CD4-positive, CD25-positive, alpha-beta regulatory T cell (primary cell): ENCODE data around the gene ACBD7. TPM values are rescaled to one million over a fixed set of nuclear protein-coding genes. Genes with fewer than 3 reads are reported as not detected.

ENCODE experiments used
- ATAC-seq, 2 donors: fragments of 150-1000 bp; cut with Tn5 transposase; one replicate each; pipeline ENCODE4 v1.10.0; 2021; ENCODE audit warnings: low read depth in 2 of 2, moderate number of reproducible peaks in 2 of 2, moderate library complexity in 1 of 2
- DNase-seq, 3 donors: peaks; one replicate each; pipeline versions ENCODE4 v3.0.0 to v3.0.0-alpha.2; 2012 to 2022; ENCODE audit warnings: mixed read lengths in 1 of 3
- H3K27ac ChIP-seq: one replicate; pipeline ENCODE4 v1.7.0; 2013; ENCODE audit warnings: mild to moderate bottlenecking, low read length; ENCODE audit not compliant: insufficient read depth, poor library complexity, severe bottlenecking
- H3K27me3 ChIP-seq: one replicate; pipeline ENCODE4 v1.7.0; 2013; ENCODE audit warnings: low read length; ENCODE audit not compliant: control insufficient read depth, insufficient read depth
- H3K36me3 ChIP-seq: one replicate; pipeline ENCODE4 v1.7.0; 2013; ENCODE audit warnings: mild to moderate bottlenecking, low read length, moderate library complexity; ENCODE audit not compliant: control insufficient read depth, insufficient read depth
- H3K4me1 ChIP-seq: 2 replicates; pipeline ENCODE4 v1.7.0; 2013; ENCODE audit warnings: mild to moderate bottlenecking, low read length; ENCODE audit not compliant: insufficient read depth, control insufficient read depth, poor library complexity, severe bottlenecking
- H3K4me3 ChIP-seq: one replicate; pipeline ENCODE4 v1.7.0; 2013; ENCODE audit warnings: low read depth, mild to moderate bottlenecking, low read length, moderate library complexity
- H3K9me3 ChIP-seq, 2 experiments: 1 replicate in 1 of 2; 2 replicates in 1 of 2; pipeline ENCODE4 v1.7.0; 2013; ENCODE audit warnings: low read length in 2 of 2, mild to moderate bottlenecking in 1 of 2, moderate library complexity in 1 of 2; ENCODE audit not compliant: control insufficient read depth in 2 of 2
- H3K27ac Mint-ChIP-seq, 3 donors: one replicate each; pipeline ENCODE4 v1.8.0; 2020 to 2022; ENCODE audit warnings: mild to moderate bottlenecking in 3 of 3, mixed read lengths in 3 of 3, moderate library complexity in 2 of 3
- H3K27me3 Mint-ChIP-seq: one replicate; pipeline ENCODE4 v1.8.0; 2022; ENCODE audit warnings: mild to moderate bottlenecking, mixed read lengths
- H3K36me3 Mint-ChIP-seq: one replicate; pipeline ENCODE4 v1.8.0; 2020; ENCODE audit warnings: mixed read lengths
- H3K4me1 Mint-ChIP-seq, 4 donors: one replicate each; pipeline ENCODE4 v1.8.0; 2020 to 2022; ENCODE audit warnings: mixed read lengths in 4 of 4, mild to moderate bottlenecking in 1 of 4
- H3K4me3 Mint-ChIP-seq, 4 donors: one replicate each; pipeline ENCODE4 v1.8.0; 2020 to 2022; ENCODE audit warnings: mild to moderate bottlenecking in 4 of 4, mixed read lengths in 4 of 4, moderate library complexity in 3 of 4
- H3K9me3 Mint-ChIP-seq, 7 donors: one replicate each; pipeline ENCODE4 v1.8.0; 2020 to 2022; ENCODE audit warnings: mixed read lengths in 7 of 7, mild to moderate bottlenecking in 3 of 7, moderate library complexity in 2 of 7
- polyA plus RNA-seq, 4 donors: library from polyadenylated mRNA; unstranded; fragments of 300-500 nt; fragmentation: Illumina TruSeq; gene quantifications; one replicate each; pipeline ENCODE4 v1.2.3, GENCODE V29; 2021
- total RNA-seq: library from RNA; stranded (reverse); gene quantifications from one replicate; pipeline ENCODE4 v1.2.3, GENCODE V29; 2022

ACBD7 gene
- total and polyA plus RNA-seq, 5 donors from 2014 or later: 0.25 to 0.49 (median 0.39) TPM; not detected in 2

- Mint-ChIP-seq H3K27me3 (peaks cover 11% of the 10 kb centered on the region), H3K36me3 (no peaks in the 10 kb centered on the region), H3K27ac (no peak overlapping the region), H3K9me3 (peaks cover 0 to 1% (median 0%) of the 10 kb centered on the region in 7 donors), H3K4me1 (peaks cover 0 to 6% (median 0%) of the 10 kb centered on the region in 4 donors), H3K4me3 (peak overlapping the region in 3 of 4 donors; percentile 14 to 50 (median 16))
- DNase-seq: peak in 2 of 3 donors; percentile 21 to 58
- Histone ChIP-seq H3K27ac (no peak overlapping the region), H3K4me3 (peak overlapping the region; percentile 73), H3K4me1 (peaks cover 11% of the 10 kb centered on the region), H3K36me3 (no peaks in the 10 kb centered on the region), H3K9me3 (no peaks in the 10 kb centered on the region), H3K27me3 (no peaks in the 10 kb centered on the region)
- no peak for ATAC-seq
Measured at GRCh38 chr10:15084502-15084922, 4.1 kb downstream of the ACBD7 start.

GRCh38 chr10:15083674-15084501 is 4.7 kb downstream of the ACBD7 start:
- Mint-ChIP-seq H3K9me3 (peaks cover 0 to 1% (median 0%) of the 10 kb centered on the region in 7 donors), H3K36me3 (no peaks in the 10 kb centered on the region), H3K4me1 (peaks cover 0 to 6% (median 0%) of the 10 kb centered on the region in 4 donors), H3K27ac (no peak overlapping the region), H3K27me3 (peaks cover 11% of the 10 kb centered on the region), H3K4me3 (peak overlapping the region in 3 of 4 donors; percentile 14 to 50 (median 16))
- Histone ChIP-seq H3K27ac (no peak overlapping the region), H3K4me1 (peaks cover 10% of the 10 kb centered on the region), H3K4me3 (peak overlapping the region; percentile 73), H3K9me3 (no peaks in the 10 kb centered on the region), H3K27me3 (no peaks in the 10 kb centered on the region), H3K36me3 (no peaks in the 10 kb centered on the region)
- ATAC-seq (no peak), DNase-seq (no peak)

- Histone ChIP-seq H3K27ac (no peak overlapping the region), H3K4me3 (no peak overlapping the region), H3K4me1 (no peaks in the 10 kb centered on the region), H3K9me3 (no peaks in the 10 kb centered on the region), H3K27me3 (peaks cover 2% of the 10 kb centered on the region), H3K36me3 (no peaks in the 10 kb centered on the region)
- H3K27ac Mint-ChIP-seq: no peak overlapping the region
- H3K36me3 Mint-ChIP-seq: no peaks in the 10 kb centered on the region
- H3K27me3 Mint-ChIP-seq: peaks cover 15% of the 10 kb centered on the region
- ATAC-seq: no peak
- no peak overlapping the region for H3K4me3 Mint-ChIP-seq
- H3K9me3 Mint-ChIP-seq: no peaks in the 10 kb centered on the region
- no peak for DNase-seq
- H3K4me1 Mint-ChIP-seq: no peaks in the 10 kb centered on the region
Measured at GRCh38 chr10:15075421-15075820, 13.2 kb downstream of the ACBD7 start.

DNA sequence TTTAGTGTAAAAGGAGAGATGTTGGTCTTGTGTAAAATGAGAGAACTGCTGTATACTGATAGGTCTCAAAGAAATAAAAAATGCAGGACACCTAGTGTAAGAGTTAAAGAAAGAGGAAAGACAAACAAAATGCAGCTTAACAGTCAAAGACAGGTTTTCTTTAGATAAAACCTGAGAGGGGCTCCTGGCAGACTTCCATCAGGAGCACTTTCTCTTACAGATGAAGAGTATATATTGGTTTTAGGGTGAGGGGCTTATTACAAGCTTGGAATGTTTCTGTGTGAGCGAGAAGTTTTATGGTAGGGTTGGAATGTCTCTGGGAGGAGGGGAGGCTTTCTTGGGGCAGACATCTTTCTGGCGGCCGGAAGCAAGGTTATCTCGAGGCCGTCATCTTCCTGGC is 16.2 kb downstream of the ACBD7 start:
- Histone ChIP-seq H3K9me3 (no peaks in the 10 kb centered on the region), H3K27ac (no peak overlapping the region), H3K36me3 (no peaks in the 10 kb centered on the region), H3K4me1 (no peaks in the 10 kb centered on the region), H3K4me3 (no peak overlapping the region), H3K27me3 (peaks cover 4% of the 10 kb centered on the region)
- H3K4me3 Mint-ChIP-seq: no peak overlapping the region
- H3K27ac Mint-ChIP-seq: no peak overlapping the region
- peaks cover 11% of the 10 kb centered on the region for H3K27me3 Mint-ChIP-seq
- ATAC-seq: no peak
- peaks cover 0 to 7% (median 0%) of the 10 kb centered on the region in 7 donors for H3K9me3 Mint-ChIP-seq
- H3K36me3 Mint-ChIP-seq: no peaks in the 10 kb centered on the region
- H3K4me1 Mint-ChIP-seq: peaks cover 0 to 6% (median 0%) of the 10 kb centered on the region in 4 donors
- no peak for DNase-seq

- Histone ChIP-seq H3K27me3 (peaks cover 6% of the 10 kb centered on the region), H3K36me3 (no peaks in the 10 kb centered on the region), H3K4me1 (no peaks in the 10 kb centered on the region), H3K9me3 (no peaks in the 10 kb centered on the region), H3K4me3 (no peak overlapping the region), H3K27ac (no peak overlapping the region)
- ATAC-seq (no peak), DNase-seq (no peak)
- Mint-ChIP-seq H3K27ac (no peak overlapping the region), H3K9me3 (peaks cover 0 to 10% (median 0%) of the 10 kb centered on the region in 7 donors), H3K4me1 (peaks cover 0 to 6% (median 0%) of the 10 kb centered on the region in 4 donors), H3K36me3 (no peaks in the 10 kb centered on the region), H3K27me3 (peaks cover 18% of the 10 kb centered on the region), H3K4me3 (no peak overlapping the region)
Measured at GRCh38 chr10:15069230-15069629, 19.3 kb downstream of the ACBD7 start.

DNA sequence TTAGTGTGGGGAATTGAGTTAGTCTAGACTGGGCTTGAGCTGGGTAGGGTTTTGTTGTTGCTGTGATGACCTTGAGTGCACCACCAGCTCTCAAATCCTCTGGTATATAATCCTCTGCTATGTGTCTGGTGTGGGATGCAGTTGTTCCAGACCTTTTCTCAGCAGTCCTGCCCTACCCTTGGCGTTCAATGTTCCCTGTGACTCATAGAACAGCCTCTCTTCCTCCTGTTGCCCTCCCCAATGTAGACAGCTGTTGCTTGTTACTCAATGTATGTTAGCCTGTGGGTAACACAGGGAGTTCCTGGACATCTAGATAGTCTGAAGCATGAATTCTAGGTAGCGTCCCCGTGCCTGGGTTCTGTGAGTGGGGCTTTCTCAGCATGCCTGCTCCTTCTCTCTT is 19.8 kb downstream of the ACBD7 start:
- peaks cover 0 to 10% (median 0%) of the 10 kb centered on the region in 7 donors for H3K9me3 Mint-ChIP-seq
- H3K4me1 ChIP-seq: no peaks in the 10 kb centered on the region
- no peak overlapping the region for H3K4me3 ChIP-seq
- peaks cover 6% of the 10 kb centered on the region for H3K27me3 ChIP-seq
- H3K27me3 Mint-ChIP-seq: peaks cover 18% of the 10 kb centered on the region
- H3K27ac Mint-ChIP-seq: no peak overlapping the region
- H3K4me1 Mint-ChIP-seq: peaks cover 0 to 6% (median 0%) of the 10 kb centered on the region in 4 donors
- H3K27ac ChIP-seq: no peak overlapping the region
- H3K9me3 ChIP-seq: no peaks in the 10 kb centered on the region
- H3K4me3 Mint-ChIP-seq: no peak overlapping the region
- no peaks in the 10 kb centered on the region for H3K36me3 Mint-ChIP-seq
- ATAC-seq (no peak), DNase-seq (no peak)
- H3K36me3 ChIP-seq: no peaks in the 10 kb centered on the region

DNA sequence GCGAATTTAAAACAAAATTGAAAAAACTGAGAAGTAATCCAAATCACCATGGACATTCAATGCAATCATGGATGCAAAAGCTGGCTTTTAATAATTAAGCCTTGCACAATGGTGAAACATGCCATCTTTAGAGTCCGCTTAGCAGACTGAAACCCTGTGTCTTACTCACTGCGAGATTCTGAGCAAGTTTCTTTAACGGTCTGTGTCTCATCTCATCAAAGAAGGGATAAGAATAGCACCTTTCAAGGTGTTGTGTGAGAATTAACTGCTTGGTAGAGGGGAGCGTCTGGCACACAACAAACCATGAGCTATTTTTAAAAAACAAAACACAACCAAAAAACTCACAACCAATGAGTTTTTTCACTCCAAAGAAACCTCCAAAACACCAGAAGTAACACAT is 21.4 kb downstream of the ACBD7 start:
- H3K36me3 Mint-ChIP-seq: no peaks in the 10 kb centered on the region
- H3K9me3 Mint-ChIP-seq: peaks cover 0 to 10% (median 0%) of the 10 kb centered on the region in 7 donors
- ATAC-seq: no peak
- peaks cover 3% of the 10 kb centered on the region for H3K27me3 ChIP-seq
- H3K36me3 ChIP-seq: no peaks in the 10 kb centered on the region
- no peak overlapping the region for H3K27ac Mint-ChIP-seq
- DNase-seq: no peak
- H3K9me3 ChIP-seq: no peaks in the 10 kb centered on the region
- no peak overlapping the region for H3K4me3 Mint-ChIP-seq
- H3K4me3 ChIP-seq: no peak overlapping the region
- peaks cover 16% of the 10 kb centered on the region for H3K27me3 Mint-ChIP-seq
- H3K4me1 Mint-ChIP-seq: peaks cover 0 to 6% (median 0%) of the 10 kb centered on the region in 4 donors
- no peak overlapping the region for H3K27ac ChIP-seq
- H3K4me1 ChIP-seq: no peaks in the 10 kb centered on the region
